Activated T-helper 2 cell treated with anti-CD3 and anti-CD28 coated beads, Interferon-gamma antibody, Interleukin-2, Interleukin-4, amounts not matched to agents 10 μg/mL and 5 μg/mL and 100 μg/mL, durations not matched to agents 14 hours and 24 hours and 36 hours (primary cell): ENCODE data around the gene OR52N1. TPM values are rescaled to one million over a fixed set of nuclear protein-coding genes. Genes with fewer than 3 reads are reported as not detected.
A peak's percentile ranks its signal among the peaks of the same experiment; 100 is the strongest.

ENCODE experiments used
- DNase-seq: peaks from one replicate; pipeline ENCODE4 v3.0.0; 2021; ENCODE audit warnings: low spot score
- H3K27ac Mint-ChIP-seq: one replicate; pipeline ENCODE4 v1.8.0; 2021; ENCODE audit warnings: mixed read lengths
- H3K27me3 Mint-ChIP-seq: one replicate; pipeline ENCODE4 v1.8.0; 2021; ENCODE audit warnings: low read depth, mixed read lengths
- H3K36me3 Mint-ChIP-seq: one replicate; pipeline ENCODE4 v1.8.0; 2021; ENCODE audit warnings: low read depth, mixed read lengths
- H3K4me1 Mint-ChIP-seq: one replicate; pipeline ENCODE4 v1.8.0; 2021; ENCODE audit warnings: low read depth, mixed read lengths
- H3K4me3 Mint-ChIP-seq: one replicate; pipeline ENCODE4 v1.8.0; 2021; ENCODE audit warnings: low read depth, mild to moderate bottlenecking, moderate library complexity, mixed read lengths
- H3K9me3 Mint-ChIP-seq: one replicate; pipeline ENCODE4 v1.8.0; 2021; ENCODE audit warnings: mixed read lengths
- intact Hi-C: fragments of 100-400 bp; cut with micrococcal nuclease; formaldehyde crosslinking; loops from one replicate; pipeline ENCODE4 v1.15.1; 2023
- total RNA-seq: library from RNA; stranded (reverse); gene quantifications from 2 replicates; pipeline ENCODE4 v1.2.3, GENCODE V29; 2022

The OR52N1 gene
- not detected in 2 replicates for total RNA-seq

DNA sequence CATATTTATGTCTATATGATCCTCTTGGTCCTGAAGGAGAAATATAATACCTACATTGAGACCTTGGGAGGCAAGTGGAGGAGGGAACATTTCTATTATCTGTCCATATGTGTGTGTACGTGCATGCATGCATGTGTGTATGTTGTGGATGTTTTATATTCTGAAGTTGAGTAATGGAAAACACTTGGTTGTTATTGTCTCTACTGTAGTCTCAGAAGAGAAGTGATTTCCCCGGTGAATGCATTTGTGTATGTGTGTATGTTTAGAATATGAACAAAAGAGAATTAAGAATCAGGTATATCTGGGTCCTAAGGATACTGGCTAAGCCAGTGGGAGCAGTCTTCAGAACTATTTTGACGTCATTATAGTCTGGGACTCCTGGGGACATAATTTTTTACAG, at the start of gene OR52N1:
Gene OR52N1 (minus strand): TSS at position 101 of the 400 bp plus-strand sequence. CDS start 2,449 bp downstream, outside the sequence.
- H3K27ac Mint-ChIP-seq = no peak within 1 kb of the TSS
- H3K27me3 Mint-ChIP-seq = peaks cover 2% of the 10 kb centered on the region
- H3K4me1 Mint-ChIP-seq = no peaks in the 10 kb centered on the region
- intact Hi-C loops = no loop called here
- H3K36me3 Mint-ChIP-seq = no peaks in the 10 kb centered on the region
- H3K9me3 Mint-ChIP-seq = no peaks in the 10 kb centered on the region
- H3K4me3 Mint-ChIP-seq = no peak within 1 kb of the TSS
- no peak for DNase-seq

DNA sequence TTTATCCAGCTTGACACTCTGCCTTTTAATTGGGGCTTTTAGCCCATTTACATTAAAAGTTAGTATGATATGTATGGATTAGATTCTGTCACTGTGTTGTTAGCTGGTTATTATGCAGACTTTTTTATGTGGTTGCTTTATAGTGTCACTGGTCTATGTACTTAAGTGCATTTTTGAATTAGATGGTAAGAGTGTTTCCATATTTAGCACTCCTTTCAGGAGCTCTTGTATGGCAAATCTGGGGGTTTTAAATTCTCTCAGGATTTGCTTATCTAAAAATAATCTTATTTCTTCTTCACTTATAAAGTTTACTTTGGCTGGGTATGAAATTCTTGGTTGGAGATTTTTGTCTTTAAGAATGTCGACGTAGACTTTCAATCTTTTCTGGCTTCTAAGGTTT, 46.6 kb upstream of the OR52N1 start:
- Mint-ChIP-seq H3K27me3 (no peaks in the 10 kb centered on the region), H3K4me1 (no peaks in the 10 kb centered on the region), H3K9me3 (no peaks in the 10 kb centered on the region), H3K4me3 (no peak overlapping the region), H3K27ac (no peak overlapping the region), H3K36me3 (no peaks in the 10 kb centered on the region)
- intact Hi-C loops = no loop called here
- DNase-seq = no peak

DNA sequence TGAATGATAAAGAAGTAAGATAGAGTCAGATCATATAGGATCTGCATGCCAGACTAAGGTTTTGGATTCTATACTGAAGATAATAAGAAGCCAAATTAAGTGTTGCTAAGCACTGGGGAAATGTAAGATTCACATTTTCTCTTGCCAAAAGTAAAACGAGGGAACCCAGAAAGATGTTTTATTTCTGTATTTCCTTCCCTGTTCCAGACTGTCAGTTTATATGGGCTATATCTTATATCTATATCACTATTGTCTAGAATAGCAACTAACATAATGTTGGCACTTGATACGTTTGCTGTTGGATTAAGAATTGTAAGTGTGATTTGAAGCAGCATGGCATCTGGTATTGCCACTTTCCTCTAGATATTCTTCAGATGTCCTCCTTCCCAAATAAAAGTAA, 42.4 kb upstream of the OR52N1 start:
- no peak for DNase-seq
- Mint-ChIP-seq H3K27ac (no peak overlapping the region), H3K27me3 (no peaks in the 10 kb centered on the region), H3K9me3 (no peaks in the 10 kb centered on the region), H3K4me3 (no peak overlapping the region), H3K4me1 (no peaks in the 10 kb centered on the region), H3K36me3 (no peaks in the 10 kb centered on the region)
- intact Hi-C loops = no loop called here

DNA sequence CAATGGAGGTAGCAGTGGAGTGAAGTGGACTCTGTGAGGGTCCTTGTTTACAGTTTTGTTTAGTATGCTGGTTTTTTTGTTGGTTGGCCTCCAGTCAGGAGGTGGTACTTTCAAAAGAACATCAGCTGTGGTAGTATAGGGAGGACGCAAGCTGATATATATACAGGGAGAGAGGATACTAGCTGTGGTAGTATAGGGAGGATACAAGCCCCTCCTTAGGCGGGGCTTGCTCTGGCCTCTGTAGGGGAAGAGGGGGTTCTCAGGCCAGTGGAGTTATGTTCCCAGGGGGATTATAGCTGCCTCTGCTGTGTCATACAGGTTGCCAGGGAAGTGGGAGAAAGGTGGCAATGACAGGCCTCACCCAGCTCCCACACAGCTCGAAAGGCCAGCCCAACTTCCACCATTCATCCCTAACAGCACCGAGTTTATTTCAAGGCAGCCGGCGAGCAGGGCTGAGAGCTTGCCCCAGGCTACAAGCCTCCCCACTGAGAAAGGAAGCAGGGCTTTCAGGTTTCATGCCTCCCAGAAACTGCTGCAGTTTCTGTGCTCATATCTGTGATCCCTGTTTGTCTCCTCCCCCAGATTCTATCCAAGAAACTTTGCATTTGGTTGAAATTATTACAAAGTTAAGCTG, 40.2 kb upstream of the OR52N1 start:
- Mint-ChIP-seq H3K4me3 (no peak overlapping the region), H3K4me1 (no peaks in the 10 kb centered on the region), H3K27ac (no peak overlapping the region), H3K36me3 (no peaks in the 10 kb centered on the region), H3K9me3 (no peaks in the 10 kb centered on the region), H3K27me3 (no peaks in the 10 kb centered on the region)
- intact Hi-C loops = no loop called here
- DNase-seq = no peak

DNA sequence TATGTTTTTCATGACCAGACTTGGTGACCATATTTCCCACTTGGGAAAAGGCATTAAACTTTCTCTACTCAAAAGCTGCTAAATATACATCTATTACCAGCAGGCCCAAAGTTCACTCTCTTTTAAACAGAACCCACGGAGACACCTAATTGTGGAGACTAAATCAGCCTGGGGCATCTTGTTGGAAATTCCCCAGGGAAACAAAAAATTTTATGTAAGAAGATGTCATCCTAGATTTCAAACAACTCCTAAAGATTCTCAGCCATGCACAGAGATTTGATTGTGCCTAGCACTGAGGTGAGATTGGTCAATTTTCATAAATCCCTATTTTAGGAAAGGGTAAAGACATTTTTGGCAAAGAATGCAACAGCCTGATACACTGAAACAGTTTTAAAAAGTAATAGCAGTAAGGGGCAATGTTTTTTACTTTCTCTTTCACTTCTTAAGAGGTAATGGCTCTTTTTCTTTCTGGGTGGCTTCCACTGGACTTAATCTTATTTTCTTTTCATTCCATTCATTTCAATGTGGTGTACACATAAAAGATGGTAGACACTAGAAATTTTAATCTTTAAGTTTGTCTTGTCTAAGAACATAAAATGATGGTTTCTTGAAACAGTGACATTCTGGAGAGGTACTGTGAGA, 27.3 kb upstream of the OR52N1 start:
- Mint-ChIP-seq H3K4me1 (peaks cover 8% of the 10 kb centered on the region), H3K4me3 (peak overlapping the region; percentile 34), H3K27ac (peak overlapping the region; percentile 29), H3K9me3 (no peaks in the 10 kb centered on the region), H3K36me3 (no peaks in the 10 kb centered on the region), H3K27me3 (peaks cover 5% of the 10 kb centered on the region)
- intact Hi-C loops = no loop called here
- no peak for DNase-seq

DNA sequence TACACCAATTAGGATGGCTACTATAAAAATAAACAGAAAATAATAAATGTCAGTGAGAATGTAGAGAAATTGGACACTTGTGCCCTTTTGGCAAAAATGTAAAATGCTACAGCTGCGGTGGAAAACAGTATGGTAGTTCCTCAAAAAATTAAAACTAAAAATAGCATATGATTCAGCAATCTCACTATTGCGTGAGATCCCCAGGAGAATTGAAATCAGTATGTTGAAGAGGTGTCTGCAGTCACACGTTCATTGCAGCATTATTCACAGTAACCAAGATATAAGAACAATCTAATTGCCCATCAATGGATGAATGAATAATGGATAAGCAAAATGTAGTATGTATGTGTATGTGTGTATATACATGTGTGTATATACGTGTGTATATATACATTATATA, 24.5 kb upstream of the OR52N1 start:
- Mint-ChIP-seq H3K27me3 (peaks cover 12% of the 10 kb centered on the region), H3K4me3 (no peak overlapping the region), H3K36me3 (no peaks in the 10 kb centered on the region), H3K4me1 (peaks cover 8% of the 10 kb centered on the region), H3K27ac (no peak overlapping the region), H3K9me3 (no peaks in the 10 kb centered on the region)
- no peak for DNase-seq
- intact Hi-C loops = no loop called here

DNA sequence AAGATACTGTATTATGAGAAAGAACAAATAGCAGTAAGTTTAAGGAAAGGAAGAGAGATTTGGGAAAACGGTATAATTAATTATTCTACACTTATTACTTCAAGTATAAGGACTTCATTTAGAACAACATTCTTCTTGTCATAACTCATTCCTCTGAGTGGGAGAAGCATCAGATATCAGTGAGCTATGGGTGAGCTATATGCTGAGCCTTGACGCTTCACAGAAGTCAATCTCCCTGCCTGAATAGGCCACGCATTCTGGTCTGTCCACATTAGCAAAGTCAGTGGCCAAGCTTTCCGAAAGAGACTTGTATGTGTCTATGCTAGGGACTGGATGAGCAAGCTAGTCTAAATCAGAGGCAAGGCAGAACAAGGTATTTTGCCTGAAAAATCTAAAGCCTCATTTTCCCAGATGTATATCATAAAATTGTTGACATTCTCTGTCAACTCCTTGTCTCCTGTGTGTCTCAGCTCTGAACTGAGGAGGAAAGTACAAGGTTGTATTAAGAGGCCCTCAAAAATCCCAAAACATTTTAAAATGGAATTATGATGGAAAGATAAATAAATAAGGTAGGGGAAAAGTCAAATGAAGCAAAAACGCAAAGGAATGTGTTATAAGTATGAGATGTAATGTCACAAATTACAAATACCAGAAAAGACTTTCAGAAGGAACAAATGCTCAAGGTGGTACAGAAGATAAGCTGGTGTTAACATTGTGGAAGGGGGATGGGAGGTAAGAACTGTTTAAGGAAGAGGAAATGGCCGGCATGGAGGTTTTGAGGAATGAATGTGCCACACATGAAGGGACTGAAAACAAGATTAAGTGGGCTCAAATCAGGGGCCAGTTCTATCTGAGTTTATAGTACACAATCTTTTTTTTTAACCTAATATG, 19.1 kb upstream of the OR52N1 start:
- no peak for DNase-seq
- Mint-ChIP-seq H3K4me3 (no peak overlapping the region), H3K27ac (no peak overlapping the region), H3K4me1 (peaks cover 12% of the 10 kb centered on the region), H3K27me3 (peaks cover 21% of the 10 kb centered on the region), H3K9me3 (no peaks in the 10 kb centered on the region), H3K36me3 (no peaks in the 10 kb centered on the region)
- intact Hi-C loops = loop anchor here (2.0 to 5.0 kb wide), 3 partner anchors 125 to 688 kb away; partner anchors contain the start of gene TRIM5

DNA sequence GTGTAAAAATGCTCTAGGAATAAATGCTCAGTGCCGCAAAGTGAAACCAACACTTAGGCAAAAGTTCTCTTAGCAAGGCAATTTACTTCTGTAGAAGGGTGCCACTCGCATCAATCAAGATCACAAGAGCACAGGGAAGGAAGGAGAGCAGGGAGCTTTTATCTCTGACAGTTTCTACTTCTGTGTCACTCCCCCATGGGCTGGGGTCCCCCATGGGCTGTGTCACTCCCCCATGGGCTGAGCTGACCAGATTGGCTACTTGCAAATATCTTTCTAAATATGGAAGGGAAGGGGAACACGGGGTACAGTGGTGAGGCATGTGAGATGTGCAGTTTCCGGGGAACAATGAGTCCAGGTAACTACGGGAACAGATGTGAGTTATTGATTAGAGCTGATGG, 18.1 kb upstream of the OR52N1 start:
- Mint-ChIP-seq H3K4me3 (peak overlapping the region; percentile 84), H3K36me3 (no peaks in the 10 kb centered on the region), H3K4me1 (peaks cover 12% of the 10 kb centered on the region), H3K9me3 (no peaks in the 10 kb centered on the region), H3K27me3 (peaks cover 19% of the 10 kb centered on the region), H3K27ac (no peak overlapping the region)
- intact Hi-C loops = loop anchor here (2.0 to 5.0 kb wide), 3 partner anchors 124 to 687 kb away; partner anchors contain the start of gene TRIM5
- no peak for DNase-seq

DNA sequence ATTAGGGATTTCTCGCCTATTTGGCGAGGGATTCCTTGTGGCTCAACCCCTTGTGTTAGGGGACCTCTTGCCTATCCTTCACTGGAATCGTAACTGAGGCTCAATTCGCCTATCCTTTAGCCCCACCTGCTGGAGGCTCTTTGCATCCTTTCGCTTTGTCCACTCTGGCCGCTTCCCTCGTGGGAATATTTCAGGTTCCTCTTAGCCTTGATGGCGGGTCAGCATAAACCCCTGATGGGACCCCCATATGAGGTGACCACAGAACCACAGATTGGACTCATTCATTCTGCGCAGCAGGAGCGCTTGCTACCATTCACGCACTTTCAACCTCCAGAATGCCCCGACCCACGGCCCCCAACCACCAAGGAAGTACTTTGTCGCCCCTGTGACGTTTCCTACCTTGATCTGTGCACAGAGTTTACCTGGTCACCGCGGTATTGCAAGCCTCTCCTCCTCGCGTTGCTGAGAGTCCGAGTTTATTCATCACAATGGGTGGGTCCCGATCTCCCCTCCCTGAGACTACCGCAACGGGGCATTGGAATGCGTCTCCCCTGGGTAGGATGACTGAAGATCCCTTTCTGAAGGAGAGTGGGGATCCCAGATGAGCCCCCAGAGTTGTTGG, 17.5 kb upstream of the OR52N1 start, which contains the start of gene OR52N2:
Gene OR52N2 (plus strand): TSS at position 425 of the 622 bp plus-strand sequence. CDS start 11,412 bp downstream, outside the sequence.
- Mint-ChIP-seq H3K4me1 (peaks cover 12% of the 10 kb centered on the region), H3K36me3 (no peaks in the 10 kb centered on the region), H3K27me3 (peaks cover 20% of the 10 kb centered on the region), H3K4me3 (peak within 1 kb of the TSS; percentile 84), H3K9me3 (peaks cover under 1% of the 10 kb centered on the region), H3K27ac (no peak within 1 kb of the TSS)
- peak; percentile 53 for DNase-seq
- intact Hi-C loops = loop anchor here (1.0 to 5.0 kb wide), 5 partner anchors 124 to 686 kb away; partner anchors contain the start of gene TRIM5

DNA sequence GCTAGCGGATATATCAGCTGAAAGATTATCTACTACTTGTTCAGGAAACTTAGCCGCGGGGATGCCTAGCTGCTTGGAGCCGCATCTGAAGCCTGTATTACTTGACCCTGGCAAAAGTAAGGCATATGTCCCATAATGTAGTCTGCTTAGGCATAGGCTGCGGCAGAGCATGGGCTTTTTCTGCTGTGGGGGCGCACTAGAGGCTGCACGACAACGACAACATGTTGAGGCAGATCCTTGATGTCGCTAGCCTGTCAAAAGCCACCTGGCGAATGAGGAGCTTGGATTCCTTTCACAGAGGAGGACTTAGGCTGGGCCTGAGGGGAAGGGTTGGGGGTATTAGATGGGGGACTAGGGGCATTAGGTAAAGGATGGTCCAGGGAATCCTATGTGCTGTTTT, 16.5 kb upstream of the OR52N1 start:
- peaks cover 22% of the 10 kb centered on the region for H3K27me3 Mint-ChIP-seq
- H3K27ac Mint-ChIP-seq = no peak overlapping the region
- H3K36me3 Mint-ChIP-seq = no peaks in the 10 kb centered on the region
- no peak for DNase-seq
- H3K4me1 Mint-ChIP-seq = peaks cover 12% of the 10 kb centered on the region
- H3K4me3 Mint-ChIP-seq = no peak overlapping the region
- peaks cover 7% of the 10 kb centered on the region for H3K9me3 Mint-ChIP-seq
- intact Hi-C loops = loop anchor here (5.0 kb wide), 2 partner anchors 545 to 685 kb away; no protein-coding TSS in a partner anchor

DNA sequence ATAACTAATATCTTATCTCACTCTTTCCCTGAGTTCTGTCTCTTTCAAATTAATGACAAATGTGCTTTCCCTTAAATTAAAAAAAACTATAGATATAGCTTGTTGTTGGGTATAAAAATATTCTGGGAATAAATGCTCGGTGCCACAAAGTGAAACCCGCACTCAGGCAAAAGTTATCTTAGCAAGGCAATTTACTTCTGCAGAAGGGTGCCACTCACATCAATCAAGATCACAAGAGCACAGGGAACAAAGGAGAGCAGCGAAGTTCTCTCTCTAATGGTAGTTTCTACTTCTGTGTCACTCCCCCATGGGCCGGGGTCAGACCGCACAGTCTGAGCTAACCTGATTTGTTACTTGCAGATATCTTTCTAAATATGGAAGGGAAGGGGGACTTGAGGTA, 12.9 kb upstream of the OR52N1 start:
- peaks cover 8% of the 10 kb centered on the region for H3K4me1 Mint-ChIP-seq
- no peak overlapping the region for H3K4me3 Mint-ChIP-seq
- no peak for DNase-seq
- H3K27ac Mint-ChIP-seq = no peak overlapping the region
- peaks cover 11% of the 10 kb centered on the region for H3K27me3 Mint-ChIP-seq
- no peaks in the 10 kb centered on the region for H3K36me3 Mint-ChIP-seq
- peaks cover 7% of the 10 kb centered on the region for H3K9me3 Mint-ChIP-seq
- intact Hi-C loops = no loop called here

DNA sequence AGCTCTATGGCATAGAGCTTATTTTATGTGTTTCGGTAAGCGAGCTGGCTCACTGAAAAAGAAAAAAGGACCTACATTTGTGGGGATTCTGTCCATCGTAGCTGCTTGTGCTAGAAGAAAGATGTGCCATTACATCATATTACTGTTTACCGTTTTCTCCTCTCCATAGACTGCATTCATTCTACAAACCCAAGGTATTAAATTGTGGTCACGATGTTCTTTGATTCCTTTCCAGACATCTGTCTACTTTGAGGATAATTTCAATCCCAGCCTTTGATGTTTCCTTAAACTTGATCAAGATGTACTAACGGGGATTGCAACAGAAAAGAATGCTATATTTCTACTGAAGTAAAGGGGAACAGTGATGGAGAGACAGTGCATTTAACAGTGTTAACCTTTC, 5.5 kb upstream of the OR52N1 start:
- Mint-ChIP-seq H3K36me3 (no peaks in the 10 kb centered on the region), H3K4me3 (no peak overlapping the region), H3K27ac (no peak overlapping the region), H3K4me1 (no peaks in the 10 kb centered on the region), H3K27me3 (peaks cover 2% of the 10 kb centered on the region), H3K9me3 (no peaks in the 10 kb centered on the region)
- no peak for DNase-seq
- intact Hi-C loops = no loop called here
